Activated T-helper 9 cell treated with anti-CD3 and anti-CD28 coated beads, Interleukin-2, amount 50 U/mL, for 16 hours (primary cell): ENCODE results near the gene GABARAPL1.
"Not testable (repeated sequence)": the region's sequence is repeated elsewhere in the genome, so short reads cannot be mapped to it uniquely, and the experiment has no call there.

ENCODE experiments used
- DNase-seq: peaks from one replicate; pipeline ENCODE4 v3.0.0-alpha.2; 2020; ENCODE audit warnings: low read depth

Gene GABARAPL1

GRCh38 chr12:10204495-10204894, 8.2 kb upstream of the GABARAPL1 start:
- DNase-seq, result not testable (repeated sequence)

- DNase-seq, result no peak
These were observed 7.4 kb upstream of the GABARAPL1 start for GRCh38 chr12:10205220-10205807.

GRCh38 chr12:10207136-10207535, 5.5 kb upstream of the GABARAPL1 start:
- DNase-seq, result no peak

- DNase-seq, result no peak
These were observed 2.5 kb upstream of the GABARAPL1 start for GRCh38 chr12:10210225-10210624.

- DNase-seq, result no peak
These were observed 1.4 kb upstream of the GABARAPL1 start for GRCh38 chr12:10211101-10211939.

GRCh38 chr12:10211940-10212738, 538 bp upstream of the GABARAPL1 start:
- DNase-seq, result peak; percentile 81

- peak; percentile 75 for DNase-seq
These were observed 775 bp downstream of the GABARAPL1 start for GRCh38 chr12:10213168-10214135.

- DNase-seq, result no peak
These were observed 1.6 kb downstream of the GABARAPL1 start for GRCh38 chr12:10214136-10214894.

GRCh38 chr12:10214895-10215267, 2.2 kb downstream of the GABARAPL1 start:
- DNase-seq, result no peak

GRCh38 chr12:10215436-10215835, 2.8 kb downstream of the GABARAPL1 start:
- no peak for DNase-seq

- not testable (repeated sequence) for DNase-seq
These were observed 3.3 kb downstream of the GABARAPL1 start for GRCh38 chr12:10215946-10216345.

- DNase-seq, result no peak
These were observed 5.3 kb downstream of the GABARAPL1 start for GRCh38 chr12:10218021-10218420.

GRCh38 chr12:10220398-10221077, 7.9 kb downstream of the GABARAPL1 start:
- DNase-seq, result no peak

- no peak for DNase-seq
These were observed 9.2 kb downstream of the GABARAPL1 start for GRCh38 chr12:10221846-10222245.

GRCh38 chr12:10223208-10223607, 10.5 kb downstream of the GABARAPL1 start:
- no peak for DNase-seq

GRCh38 chr12:10225426-10225825, 12.7 kb downstream of the GABARAPL1 start:
- not testable (repeated sequence) for DNase-seq

- no peak for DNase-seq
These were observed 13.4 kb downstream of the GABARAPL1 start for GRCh38 chr12:10226086-10226485.

GRCh38 chr12:10226731-10227130, 14.1 kb downstream of the GABARAPL1 start:
- no peak for DNase-seq

GRCh38 chr12:10227648-10228047, 15.0 kb downstream of the GABARAPL1 start:
- DNase-seq, result no peak

GRCh38 chr12:10234562-10234961, 21.9 kb downstream of the GABARAPL1 start:
- no peak for DNase-seq
